ENCODE data around the gene KCNA4. TPM values are rescaled to one million over a fixed set of nuclear protein-coding genes. Genes with fewer than 3 reads are reported as not detected.

KCNA4 gene
- polyA plus RNA-seq, 1 of the 3 experiments (the other 2 are of a cell fraction): not detected

GRCh38 chr11:30045921-30046577 lies 29.2 kb upstream of the KCNA4 start (continued):
- TF ChIP-seq YY1 (IDR thresholded peaks at IDR 0.05; ENCODE audit: low read depth) (no peak), MAX (IDR thresholded peaks at IDR 0.05; ENCODE audit: low read depth) (no peak), NRF1 (IDR thresholded peaks at IDR 0.05; ENCODE audit: low read depth, low read length) (no peak), POLR2AphosphoS5 (IDR thresholded peaks at IDR 0.05; ENCODE audit: low read depth, low read length) (no peak), NFIC (IDR thresholded peaks at IDR 0.05; ENCODE audit: borderline replicate concordance) (no peak), SMC3 (IDR thresholded peaks at IDR 0.05; ENCODE audit: low read depth, low read length) (no peak), FOXM1 (IDR thresholded peaks at IDR 0.05; ENCODE audit: low read depth) (no peak), MEF2A (IDR thresholded peaks at IDR 0.05; ENCODE audit: borderline replicate concordance, low read depth) (no peak), USF1 (IDR thresholded peaks at IDR 0.05; ENCODE audit: borderline replicate concordance, low read depth) (no peak), RFX5 (IDR thresholded peaks at IDR 0.05; ENCODE audit: low read length) (no peak), EZH2phosphoT487 (IDR thresholded peaks at IDR 0.05; ENCODE audit: borderline replicate concordance, low read depth) (no peak), CTCF (IDR thresholded peaks at IDR 0.05) (no peak)

GRCh38 chr11:30045144-30045543 lies 28.3 kb upstream of the KCNA4 start:
- Histone ChIP-seq H3K9me2 (no peaks in the 10 kb centered on the region), H3K9ac (no peak overlapping the region), H3K4me3 (ENCODE audit: low read depth in 2 of 2, low read length in 1 of 2) (no peak overlapping the region), H3K27me3 (ENCODE audit: insufficient read depth) (no peaks in the 10 kb centered on the region), H2AFZ (ENCODE audit: low read depth) (no peak overlapping the region), H3K36me3 (replicated peaks in 1 of 2; ENCODE audit: control insufficient read depth in 1 of 2, insufficient read depth in 2 of 2, low read length in 1 of 2) (no peaks in the 10 kb centered on the region), H3K27ac (ENCODE audit: low read depth in 2 of 2, low read length in 1 of 2) (no peak overlapping the region), H4K20me1 (ENCODE audit: insufficient read depth) (no peaks in the 10 kb centered on the region), H3K4me2 (no peak overlapping the region), H3K4me1 (ENCODE audit: control insufficient read depth in 1 of 2, insufficient read depth in 2 of 2, low read depth in 1 of 2, low read length in 1 of 2) (no peaks in the 10 kb centered on the region), H3K9me3 (no peaks in the 10 kb centered on the region), H3K79me2 (ENCODE audit: insufficient read depth) (no peaks in the 10 kb centered on the region), H3F3A (replicated peaks; ENCODE audit: insufficient read depth) (no peaks in the 10 kb centered on the region)
- WGBS (ENCODE audit: low lambda C conversion rate): 6% methylated on average over 6 of the region's 6 CpGs
- no peak for TF ChIP-seq CHD2 (IDR thresholded peaks at IDR 0.05; ENCODE audit: low read length, partially characterized antibody)
- no peak for TF ChIP-seq SIN3A (IDR thresholded peaks at IDR 0.05; ENCODE audit: borderline replicate concordance, low read depth, low read length)
- TF ChIP-seq SMC3 (IDR thresholded peaks at IDR 0.05; ENCODE audit: low read depth, low read length): no peak
- no peak for TF ChIP-seq USF1 (IDR thresholded peaks at IDR 0.05; ENCODE audit: borderline replicate concordance, low read depth)
- TF ChIP-seq USF2 (IDR thresholded peaks at IDR 0.05; ENCODE audit: borderline replicate concordance, low read depth, low read length): no peak
- TF ChIP-seq RFX5 (IDR thresholded peaks at IDR 0.05; ENCODE audit: low read length): no peak
- ChIA-PET CTCF (no interaction called here), POLR2A (no interaction called here)
- no peak for DNase-seq

Data from SK-N-SH (cell line).